ENCODE data around the gene SCYL1. TPM values are rescaled to one million over a fixed set of nuclear protein-coding genes. Genes with fewer than 3 reads are reported as not detected.

SCYL1 gene
- polyA plus RNA-seq, 12 donors = 34.0 to 60.9 (median 40.9) TPM; not detected in 1

GRCh38 chr11:65579291-65579690 is 54.4 kb downstream of the SCYL1 start:
- DNase-seq = no peak

DNA sequence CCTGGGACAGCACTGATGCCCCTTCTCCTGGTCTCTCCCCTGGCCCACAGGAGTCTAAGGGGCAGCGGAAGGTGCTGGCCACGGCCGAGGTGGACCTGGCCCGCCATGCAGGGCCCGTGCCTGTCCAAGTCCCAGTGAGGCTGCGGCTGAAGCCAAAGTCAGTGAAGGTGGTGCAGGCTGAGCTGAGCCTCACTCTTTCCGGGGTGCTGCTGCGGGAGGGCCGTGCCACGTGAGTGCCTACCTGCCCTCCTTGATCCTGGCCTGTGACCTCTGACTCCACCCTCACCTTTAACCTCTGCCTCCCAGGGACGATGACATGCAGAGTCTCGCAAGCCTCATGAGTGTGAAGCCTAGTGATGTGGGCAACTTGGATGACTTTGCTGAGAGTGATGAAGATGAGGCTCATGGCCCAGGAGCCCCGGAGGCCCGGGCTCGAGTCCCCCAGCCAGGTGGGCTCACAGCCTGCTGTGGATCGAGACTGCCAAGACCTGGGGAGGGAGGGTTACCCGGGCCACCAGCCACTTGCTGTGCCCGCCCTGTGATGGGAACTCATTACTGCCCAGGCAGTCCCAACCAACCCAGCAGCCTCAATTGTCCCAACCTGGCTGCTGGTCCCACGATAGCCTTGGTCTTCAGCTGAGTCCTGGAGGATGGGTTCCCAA is 55.3 kb downstream of the SCYL1 start:
- DNase-seq = no peak

GRCh38 chr11:65580756-65581155 is 55.9 kb downstream of the SCYL1 start:
- DNase-seq = no peak

- DNase-seq = no peak
Measured at GRCh38 chr11:65581928-65582327, 57.0 kb downstream of the SCYL1 start.

DNA sequence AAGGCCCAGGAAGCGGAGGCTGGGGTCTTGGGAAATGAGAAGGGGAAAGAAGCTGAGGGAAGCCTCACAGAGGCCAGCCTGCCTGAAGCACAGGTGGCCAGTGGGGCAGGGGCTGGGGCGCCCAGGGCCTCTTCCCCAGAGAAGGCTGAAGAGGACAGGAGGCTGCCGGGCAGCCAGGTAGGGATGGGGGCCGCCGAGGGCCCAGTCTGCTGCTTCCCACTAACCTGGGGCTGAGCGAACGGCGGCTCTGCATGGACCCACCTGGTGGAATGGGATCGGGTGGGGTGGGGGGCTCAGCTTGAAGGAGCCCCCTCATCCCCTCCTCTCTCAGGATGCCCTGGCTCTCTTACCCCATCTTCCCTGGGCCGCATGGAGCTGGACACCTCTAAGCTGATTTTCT is 58.7 kb downstream of the SCYL1 start:
- DNase-seq = no peak

- DNase-seq = no peak
Measured at GRCh38 chr11:65584106-65584505, 59.2 kb downstream of the SCYL1 start.

GRCh38 chr11:65584723-65585171 is 59.9 kb downstream of the SCYL1 start:
- DNase-seq = no peak

GRCh38 chr11:65585396-65586246 is 60.7 kb downstream of the SCYL1 start:
- no peak for DNase-seq

DNA sequence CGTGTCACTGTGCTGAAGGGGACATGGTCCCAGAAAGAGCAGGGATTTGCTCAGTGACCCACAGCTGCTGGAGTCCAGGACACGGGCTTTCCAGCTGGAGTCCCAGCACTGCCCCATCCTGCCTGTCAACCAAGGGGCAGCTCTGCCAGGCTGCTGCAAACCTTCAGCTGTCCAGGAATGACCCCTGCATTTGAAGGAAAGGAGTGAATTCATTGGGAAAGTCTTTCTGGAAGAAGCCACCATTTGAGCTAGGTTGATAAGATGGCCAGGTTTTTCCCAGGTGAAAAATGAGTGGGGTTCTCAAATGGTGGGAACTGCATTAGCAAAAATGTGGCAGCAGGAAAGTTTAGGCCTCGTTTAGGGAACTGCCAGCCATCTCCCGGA is 61.4 kb downstream of the SCYL1 start:
- DNase-seq = no peak

GRCh38 chr11:65586676-65587075 is 61.8 kb downstream of the SCYL1 start:
- DNase-seq = no peak

Other genes starting within 250 kb of the SCYL1 start
- 10 to 100 TPM in 11 of 12 donors, not detected in 1; 19.6 to 38.6 (median 27.5) TPM for gene CDC42EP2, start 210.2 kb upstream of the SCYL1 start, polyA plus RNA-seq (ENCODE audit: insufficient read length in 12 of 12)
- 10 to 100 TPM in 11 of 12 donors, not detected in 1; 40.1 to 70.2 (median 51.2) TPM for gene DPF2, start 191.2 kb upstream of the SCYL1 start, polyA plus RNA-seq (ENCODE audit: insufficient read length in 12 of 12)
- gene TIGD3, start 170.3 kb upstream of the SCYL1 start, polyA plus RNA-seq (ENCODE audit: insufficient read length in 12 of 12) = under 1 TPM in 9 of 12 donors, not detected in 3; 0.11 to 0.30 (median 0.24) TPM
- gene SLC25A45, start 142.4 kb upstream of the SCYL1 start, polyA plus RNA-seq (ENCODE audit: insufficient read length in 12 of 12) = 10 to 100 TPM in 1 of 12 donors, 1 to 10 TPM in 10, not detected in 1; 4.2 to 13.5 (median 7.0) TPM
- 10 to 100 TPM in 5 of 12 donors, 1 to 10 TPM in 6, not detected in 1; 7.2 to 18.0 (median 9.8) TPM for gene FRMD8, start 138.4 kb upstream of the SCYL1 start, polyA plus RNA-seq (ENCODE audit: insufficient read length in 12 of 12)
- gene NEAT1, start 102.3 kb upstream of the SCYL1 start, polyA plus RNA-seq (ENCODE audit: insufficient read length in 12 of 12) = 100 to 1,000 TPM in 5 of 12 donors, 10 to 100 TPM in 7; 34.5 to 182 (median 65.4) TPM
- 100 to 1,000 TPM; 102 to 554 (median 247) TPM for gene MALAT1, start 26.0 kb upstream of the SCYL1 start, polyA plus RNA-seq (ENCODE audit: insufficient read length in 12 of 12)
- gene LTBP3, start 33.3 kb downstream of the SCYL1 start, polyA plus RNA-seq (ENCODE audit: insufficient read length in 12 of 12) = 100 to 1,000 TPM in 9 of 12 donors, 10 to 100 TPM in 2, not detected in 1; 95.8 to 250 (median 124) TPM
- gene ZNRD2, start 45.4 kb downstream of the SCYL1 start, polyA plus RNA-seq (ENCODE audit: insufficient read length in 12 of 12) = 10 to 100 TPM in 11 of 12 donors, not detected in 1; 44.9 to 82.2 (median 57.8) TPM
- 10 to 100 TPM in 11 of 12 donors, not detected in 1; 22.5 to 55.2 (median 29.4) TPM for gene FAM89B, start 47.5 kb downstream of the SCYL1 start, polyA plus RNA-seq (ENCODE audit: insufficient read length in 12 of 12)
- gene EHBP1L1, start 51.0 kb downstream of the SCYL1 start, polyA plus RNA-seq (ENCODE audit: insufficient read length in 12 of 12) = 100 to 1,000 TPM; 153 to 369 (median 276) TPM
- 1 to 10 TPM in 5 of 12 donors, under 1 TPM in 5, not detected in 2; 0.27 to 1.8 (median 0.99) TPM for gene KCNK7, start 70.7 kb downstream of the SCYL1 start, polyA plus RNA-seq (ENCODE audit: insufficient read length in 12 of 12)
- gene MAP3K11, start 89.1 kb downstream of the SCYL1 start, polyA plus RNA-seq (ENCODE audit: insufficient read length in 12 of 12) = 10 to 100 TPM in 11 of 12 donors, not detected in 1; 22.6 to 58.3 (median 27.6) TPM
- gene PCNX3, start 90.7 kb downstream of the SCYL1 start, polyA plus RNA-seq (ENCODE audit: insufficient read length in 12 of 12) = 100 to 1,000 TPM in 1 of 12 donors, 10 to 100 TPM in 10, 1 to 10 TPM in 1; 9.8 to 155 (median 15.6) TPM
- 10 to 100 TPM in 11 of 12 donors, not detected in 1; 23.3 to 56.0 (median 33.6) TPM for gene SIPA1, start 113.0 kb downstream of the SCYL1 start, polyA plus RNA-seq (ENCODE audit: insufficient read length in 12 of 12)
- gene RELA, start 137.8 kb downstream of the SCYL1 start, polyA plus RNA-seq (ENCODE audit: insufficient read length in 12 of 12) = 10 to 100 TPM in 11 of 12 donors, not detected in 1; 34.7 to 75.7 (median 39.8) TPM
- gene KAT5, start 187.2 kb downstream of the SCYL1 start, polyA plus RNA-seq (ENCODE audit: insufficient read length in 12 of 12) = 10 to 100 TPM in 11 of 12 donors, not detected in 1; 28.8 to 51.0 (median 38.1) TPM
- gene RNASEH2C, start 195.7 kb downstream of the SCYL1 start, polyA plus RNA-seq (ENCODE audit: insufficient read length in 12 of 12) = 10 to 100 TPM in 11 of 12 donors, not detected in 1; 18.3 to 35.0 (median 22.9) TPM